NOMO-1 (cell line): ENCODE results near the gene HTR6.

ENCODE experiments used
- DNase-seq, 2 experiments: peaks; one replicate each; lab custom pipeline; 2025; ENCODE audit not compliant: unreplicated experiment in 2 of 2; lab: John Stamatoyannopoulos, UW

Gene HTR6

GRCh38 chr1:19715334-19716203, 50.9 kb downstream of the HTR6 start:
- peak; percentile 68 to 86 for DNase-seq

GRCh38 chr1:19717467-19717866, 52.8 kb downstream of the HTR6 start:
- DNase-seq, result no peak

- no peak for DNase-seq
Measured at GRCh38 chr1:19720174-19720573, 55.5 kb downstream of the HTR6 start.

GRCh38 chr1:19720973-19721372, 56.3 kb downstream of the HTR6 start:
- DNase-seq, result no peak

DNA sequence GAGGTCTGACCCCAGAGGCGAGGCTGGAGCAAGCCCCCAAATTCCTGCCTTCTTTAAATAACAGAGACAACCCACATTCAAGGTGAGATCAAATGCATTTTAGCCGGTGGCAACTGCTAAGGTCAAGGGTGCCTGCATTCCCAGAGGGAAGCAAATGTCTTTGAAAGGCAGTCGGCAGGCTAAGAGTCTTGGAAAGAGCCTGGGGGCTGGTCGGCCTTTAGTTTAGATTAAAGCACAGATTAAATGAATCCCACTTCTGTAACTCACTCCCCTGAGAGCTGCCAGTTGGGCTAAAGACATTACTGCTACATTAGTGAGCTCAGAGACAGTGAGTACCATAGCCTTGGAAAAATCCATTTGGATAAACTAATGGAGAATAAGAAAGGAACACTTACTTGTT, 59.2 kb downstream of the HTR6 start:
- no peak for DNase-seq

GRCh38 chr1:19725606-19726005, 60.9 kb downstream of the HTR6 start:
- DNase-seq, result no peak

GRCh38 chr1:19728413-19729145, 63.9 kb downstream of the HTR6 start:
- no peak for DNase-seq

GRCh38 chr1:19730232-19730631, 65.6 kb downstream of the HTR6 start:
- DNase-seq, result no peak
